Upper lobe of right lung (tissue), 1 donor: ENCODE data around the gene ASTN2. TPM values are rescaled to one million over a fixed set of nuclear protein-coding genes. Genes with fewer than 3 reads are reported as not detected.

Experiments used
- ATAC-seq: fragments of 200-7000 bp; cut with Tn5 transposase; one replicate; pipeline ENCODE4 v1.9.1; 2020; ENCODE audit warnings: mild to moderate bottlenecking, moderate library complexity
- DNase-seq: peaks from one replicate; pipeline ENCODE4 v3.0.0-alpha.2; 2020
- H3K27ac ChIP-seq: fragments of 200-600 bp; one replicate; pipeline ENCODE4 v1.8.0; 2022
- H3K27me3 ChIP-seq: fragments of 200-600 bp; one replicate; pipeline ENCODE4 v1.8.0; 2022; ENCODE audit warnings: mild to moderate bottlenecking
- H3K36me3 ChIP-seq: fragments of 200-600 bp; one replicate; pipeline ENCODE4 v1.8.0; 2022
- H3K4me1 ChIP-seq: fragments of 200-600 bp; one replicate; pipeline ENCODE4 v1.8.0; 2022
- H3K4me3 ChIP-seq: fragments of 200-600 bp; one replicate; pipeline ENCODE4 v1.8.0; 2022; ENCODE audit warnings: mild to moderate bottlenecking
- H3K9me3 ChIP-seq: fragments of 200-600 bp; one replicate; pipeline ENCODE4 v1.8.0; 2022
- CTCF ChIP-seq: fragments of 200-600 bp; IDR thresholded peaks from one replicate; pipeline ENCODE4 v1.8.0; 2022; ENCODE audit warnings: antibody characterized with exemption
- intact Hi-C: fragments of 100-400 bp; cut with DNase I; formaldehyde crosslinking; loops from one replicate; pipeline ENCODE4 v1.11.0; 2022
- total RNA-seq: library from RNA; stranded (reverse); fragmentation: NEBNext Ultra II Directional; extraction: Animal tissue kit (Norgen Biotek cat#: 25700); gene quantifications from one replicate; pipeline ENCODE4 v1.2.1, GENCODE V29; 2021
- donor health status: DM: no; HTN: yes; CAD: no; lungs with severe emphysema.

ASTN2 gene
- total RNA-seq, 1 donor from 2014 or later: 3.8 TPM

GRCh38 chr9:117300371-117301110, 114.3 kb downstream of the ASTN2 start:
- TF ChIP-seq CTCF: no peak
- Histone ChIP-seq H3K4me1 (no peaks in the 10 kb centered on the region), H3K9me3 (no peaks in the 10 kb centered on the region), H3K36me3 (no peaks in the 10 kb centered on the region), H3K27ac (no peak overlapping the region), H3K27me3 (no peaks in the 10 kb centered on the region), H3K4me3 (no peak overlapping the region)
- DNase-seq: no peak
- intact Hi-C loops: no loop called here
- no peak for ATAC-seq

- intact Hi-C loops: no loop called here
Measured at GRCh38 chr9:117296453-117296852, 118.4 kb downstream of the ASTN2 start.

GRCh38 chr9:117293206-117294114, 121.4 kb downstream of the ASTN2 start:
- no peak for TF ChIP-seq CTCF
- no peak overlapping the region for H3K27ac ChIP-seq
- H3K36me3 ChIP-seq: no peaks in the 10 kb centered on the region
- intact Hi-C loops: no loop called here
- no peak overlapping the region for H3K4me3 ChIP-seq
- ATAC-seq (no peak), DNase-seq (no peak)
- H3K27me3 ChIP-seq: no peaks in the 10 kb centered on the region
- no peaks in the 10 kb centered on the region for H3K9me3 ChIP-seq
- H3K4me1 ChIP-seq: no peaks in the 10 kb centered on the region

More at GRCh38 chr9:117296453-117296852, 118.4 kb downstream of the ASTN2 start:
- no peak for DNase-seq
- H3K36me3 ChIP-seq: no peaks in the 10 kb centered on the region
- no peak overlapping the region for H3K27ac ChIP-seq
- TF ChIP-seq CTCF: no peak
- no peaks in the 10 kb centered on the region for H3K27me3 ChIP-seq
- H3K4me3 ChIP-seq: no peak overlapping the region
- H3K9me3 ChIP-seq: no peaks in the 10 kb centered on the region
- no peak for ATAC-seq
- no peaks in the 10 kb centered on the region for H3K4me1 ChIP-seq

GRCh38 chr9:117290856-117291622, 123.8 kb downstream of the ASTN2 start:
- Histone ChIP-seq H3K27me3 (no peaks in the 10 kb centered on the region), H3K36me3 (no peaks in the 10 kb centered on the region), H3K4me3 (no peak overlapping the region), H3K27ac (no peak overlapping the region), H3K9me3 (no peaks in the 10 kb centered on the region), H3K4me1 (no peaks in the 10 kb centered on the region)
- DNase-seq (no peak), ATAC-seq (no peak)
- no peak for TF ChIP-seq CTCF
- intact Hi-C loops: no loop called here

GRCh38 chr9:117290306-117290840, 124.5 kb downstream of the ASTN2 start:
- Histone ChIP-seq H3K9me3 (no peaks in the 10 kb centered on the region), H3K36me3 (no peaks in the 10 kb centered on the region), H3K27me3 (no peaks in the 10 kb centered on the region), H3K4me3 (no peak overlapping the region), H3K27ac (no peak overlapping the region), H3K4me1 (no peaks in the 10 kb centered on the region)
- no peak for TF ChIP-seq CTCF
- DNase-seq: no peak
- no peak for ATAC-seq
- intact Hi-C loops: no loop called here
